Measurements from ENCODE around the gene TTC7B.

- TF ChIP-seq CTCF (conservative IDR thresholded peaks at IDR 0.05; ENCODE audit: low read depth in 2 of 2), result no peak
- no peak for TF ChIP-seq EZH2phosphoT487 (IDR thresholded peaks at IDR 0.05; ENCODE audit: unreplicated experiment)
- no peak for TF ChIP-seq EZH2 (IDR thresholded peaks at IDR 0.05; ENCODE audit: low read depth, unreplicated experiment)
- TF ChIP-seq POLR2AphosphoS5 (IDR thresholded peaks at IDR 0.05; ENCODE audit: low read depth), result no peak
- no peak for TF ChIP-seq JUNB (IDR thresholded peaks at IDR 0.05; ENCODE audit: unreplicated experiment)
Observed at GRCh38 chr14:90750701-90751100, 65.5 kb downstream of the TTC7B start.

Measured in GM23338 (cell line).